K562 treated with DMSO at 1 percent for 12 hours (cell line): ENCODE measurements around the gene BARX1. TPM values are rescaled to one million over a fixed set of nuclear protein-coding genes. Genes with fewer than 3 reads are reported as not detected.

Experiments
- total RNA-seq: library from RNA; unstranded; fragments of 300-600 nt; gene quantifications from 2 replicates; pipeline ENCODE4 v1.2.3, GENCODE V29; 2022; ENCODE audit not compliant: insufficient read depth

BARX1 gene
- 0.56 and 2.6 TPM in 2 replicates for total RNA-seq

GRCh38 chr9:93955111-93955980, at the start of gene BARX1:
Gene BARX1 (minus strand): TSS chr9:93955355. CDS start chr9:93955146, 209 bp downstream.

Other genes starting within 250 kb of the BARX1 start
- 2.3 and 8.3 TPM in 2 replicates for gene PTPDC1, start 129.1 kb upstream of the BARX1 start, total RNA-seq